Psoas muscle (tissue), 8 donors: Measurements from ENCODE around the gene WDR86. TPM values are rescaled to one million over a fixed set of nuclear protein-coding genes. Genes with fewer than 3 reads are reported as not detected.

Source experiments
- ATAC-seq, 4 donors: fragments of 200-7000 bp; cut with Tn5 transposase; one replicate each; pipeline ENCODE4 v1.9.1; 2020; ENCODE audit warnings: moderate library complexity in 3 of 4, mild to moderate bottlenecking in 2 of 4
- DNase-seq, 2 donors: peaks; one replicate each; pipeline ENCODE4 v3.0.0-alpha.2; 2020
- H3K27ac ChIP-seq: fragments of 200-600 bp; one replicate; pipeline ENCODE4 v1.8.0; 2022
- H3K27me3 ChIP-seq, 3 donors: fragments of 200-600 bp in 1 of 3; one replicate each; pipeline versions ENCODE4 v1.6.1 to v1.8.0; 2013 to 2022; ENCODE audit warnings: low read length in 2 of 3, mild to moderate bottlenecking in 2 of 3, moderate library complexity in 1 of 3; ENCODE audit not compliant: insufficient read depth in 3 of 3
- H3K36me3 ChIP-seq, 2 donors: fragments of 200-600 bp in 1 of 2; one replicate each; pipeline versions ENCODE4 v1.6.1 to v1.8.0; 2013 to 2022; ENCODE audit warnings: low read depth in 1 of 2, mild to moderate bottlenecking in 1 of 2, moderate library complexity in 1 of 2; ENCODE audit not compliant: insufficient read depth in 1 of 2
- H3K4me1 ChIP-seq: fragments of 200-600 bp; one replicate; pipeline ENCODE4 v1.8.0; 2022
- H3K4me3 ChIP-seq: fragments of 200-600 bp; one replicate; pipeline ENCODE4 v1.8.0; 2022; ENCODE audit warnings: mild to moderate bottlenecking
- H3K9me3 ChIP-seq: fragments of 200-600 bp; one replicate; pipeline ENCODE4 v1.8.0; 2022
- CTCF ChIP-seq: fragments of 200-600 bp; IDR thresholded peaks from one replicate; pipeline ENCODE4 v1.8.0; 2022; ENCODE audit warnings: antibody characterized with exemption
- whole genome bisulfite sequencing, 3 donors: extraction: QIAGEN DNeasy Blood & Tissue Kit; methylation state at CpG; one replicate each; pipeline versions ENCODE4 v1.1.6 to v1.1.7; 2013; 5-methylcytosine and 5-hydroxymethylcytosine counted together
- intact Hi-C, 2 donors: fragments of 100-400 bp; cut with DNase I; formaldehyde crosslinking; loops; one replicate each; pipeline versions ENCODE4 v1.11.0 to v1.14.2; 2022
- polyA plus RNA-seq, 3 donors: library from polyadenylated mRNA; stranded (reverse); fragments of 200-250 nt; gene quantifications; one replicate each; pipeline ENCODE4 v1.2.3, GENCODE V29; 2013
- total RNA-seq, 4 donors: library from RNA; stranded (reverse); fragmentation: NEBNext Ultra II Directional in 2 of 4; extraction: Animal tissue kit (Norgen Biotek cat#: 25700) in 2 of 4; gene quantifications; one replicate each; pipeline versions ENCODE4 v1.2.1 to v1.2.4, GENCODE V29; 2021 to 2023
- donor health status: healthy with polysubstance abuse.
- donor health status: DM: no; HTN: no; CAD: no; lungs with moderate emphysema.
- donor health status: Bipolar disorder and iron deficiency.
- donor health status: healthy.
- donor health status: DM: yes; HTN: yes; CAD: no.
- donor health status: DM: no; HTN: no; CAD: no.
- donor health status: DM: no; HTN: no; CAD: no.
- donor health status: DM: yes; HTN: yes; CAD: no.

WDR86 gene
- total and polyA plus RNA-seq, 7 donors: 0.03 to 0.44 (median 0.29) TPM; not detected in 2

GRCh38 chr7:151381098-151381347 is 28.8 kb downstream of the WDR86 start:
- WGBS, 3 donors: 48 to 57% (median 52%) methylated on average over 6 to 7 of the region's 7 CpGs
- no peak for DNase-seq
- intact Hi-C loops: no loop called here
- H3K4me3 ChIP-seq: peak overlapping the region; percentile 46
- no peak overlapping the region for H3K27ac ChIP-seq
- peaks cover 0 to 25% of the 10 kb centered on the region in 2 donors for H3K36me3 ChIP-seq
- peaks cover 13% of the 10 kb centered on the region for H3K4me1 ChIP-seq
- TF ChIP-seq CTCF: no peak
- ATAC-seq: no peak
- H3K9me3 ChIP-seq: no peaks in the 10 kb centered on the region
- H3K27me3 ChIP-seq: peaks cover 0 to 34% (median 19%) of the 10 kb centered on the region in 3 donors

GRCh38 chr7:151380199-151381097 is 29.4 kb downstream of the WDR86 start:
- Histone ChIP-seq H3K27ac (no peak overlapping the region), H3K4me3 (no peak overlapping the region), H3K4me1 (peaks cover 13% of the 10 kb centered on the region), H3K27me3 (peaks cover 0 to 34% (median 18%) of the 10 kb centered on the region in 3 donors), H3K36me3 (peaks cover 0 to 31% of the 10 kb centered on the region in 2 donors), H3K9me3 (no peaks in the 10 kb centered on the region)
- intact Hi-C loops: no loop called here
- ATAC-seq (no peak), DNase-seq (no peak)
- TF ChIP-seq CTCF: no peak
- WGBS, 3 donors: 86 to 89% (median 87%) methylated on average over 31 to 32 of the region's 32 CpGs

- 90 to 92% (median 91%) methylated on average over 25 of the region's 25 CpGs for WGBS, 3 donors
- H3K27me3 ChIP-seq: peaks cover 0 to 34% (median 15%) of the 10 kb centered on the region in 3 donors
- DNase-seq (no peak), ATAC-seq (no peak)
- no peak overlapping the region for H3K4me3 ChIP-seq
- H3K4me1 ChIP-seq: peaks cover 13% of the 10 kb centered on the region
- no peak for TF ChIP-seq CTCF
- no peak overlapping the region for H3K27ac ChIP-seq
- H3K36me3 ChIP-seq: peaks cover 0 to 38% of the 10 kb centered on the region in 2 donors
- no peaks in the 10 kb centered on the region for H3K9me3 ChIP-seq
- intact Hi-C loops: loop anchor here in 1 of 2 donors (5.0 kb wide), 1 partner anchor 53 kb away; no protein-coding TSS in a partner anchor
Observed at GRCh38 chr7:151379534-151380198, 30.2 kb downstream of the WDR86 start.

- Histone ChIP-seq H3K4me3 (no peak overlapping the region), H3K27ac (no peak overlapping the region), H3K27me3 (peaks cover 0 to 34% (median 15%) of the 10 kb centered on the region in 3 donors), H3K4me1 (peaks cover 13% of the 10 kb centered on the region), H3K36me3 (peaks cover 0 to 43% of the 10 kb centered on the region in 2 donors), H3K9me3 (no peaks in the 10 kb centered on the region)
- DNase-seq (no peak), ATAC-seq (no peak)
- TF ChIP-seq CTCF: no peak
- intact Hi-C loops: loop anchor here in 1 of 2 donors (5.0 kb wide), 1 partner anchor 53 kb away; no protein-coding TSS in a partner anchor
- WGBS, 3 donors: 89 to 95% (median 91%) methylated on average over 6 of the region's 6 CpGs
Observed at GRCh38 chr7:151379193-151379520, 30.7 kb downstream of the WDR86 start.
